ENCODE data around the gene NCK2. TPM values are rescaled to one million over a fixed set of nuclear protein-coding genes. Genes with fewer than 3 reads are reported as not detected.

The NCK2 gene
- total RNA-seq, 4 donors from 2014 or later = 59.8 to 130 (median 96.2) TPM

- H3K27ac ChIP-seq (replicated peaks in 1 of 4) = peak overlapping the region in 3 of 4 donors; percentile 0 to 71 (median 60)
- H3K4me3 ChIP-seq = no peak overlapping the region
- WGBS = 46% methylated on average over 6 of the region's 6 CpGs
- no peaks in the 10 kb centered on the region for H3K36me3 ChIP-seq
- no peaks in the 10 kb centered on the region for H3K27me3 ChIP-seq
- H3K4me1 ChIP-seq = peaks cover 30 to 71% (median 47%) of the 10 kb centered on the region in 4 donors
- TF ChIP-seq POLR2A (IDR thresholded peaks at IDR 0.05; ENCODE audit: low read depth) (no peak), CTCF (IDR thresholded peaks at IDR 0.05) (no peak), EP300 (IDR thresholded peaks at IDR 0.05) (no peak), POLR2AphosphoS5 (IDR thresholded peaks at IDR 0.05) (no peak)
- DNase-seq (ENCODE audit: extremely low spot score) = no peak
- H3K9me3 ChIP-seq = no peaks in the 10 kb centered on the region
- intact Hi-C loops (cut with DNase I) = no loop called here
Observed at GRCh38 chr2:105868060-105868459, 123.3 kb downstream of the NCK2 start.

GRCh38 chr2:105869341-105869740 lies 124.6 kb downstream of the NCK2 start:
- intact Hi-C loops (cut with DNase I) = no loop called here
- Histone ChIP-seq H3K9me3 (no peaks in the 10 kb centered on the region), H3K27me3 (no peaks in the 10 kb centered on the region), H3K4me3 (no peak overlapping the region), H3K27ac (replicated peaks in 1 of 4) (no peak overlapping the region), H3K36me3 (no peaks in the 10 kb centered on the region), H3K4me1 (peaks cover 30 to 69% (median 51%) of the 10 kb centered on the region in 4 donors)
- TF ChIP-seq POLR2A (IDR thresholded peaks at IDR 0.05; ENCODE audit: low read depth) (no peak), POLR2AphosphoS5 (IDR thresholded peaks at IDR 0.05) (no peak), CTCF (IDR thresholded peaks at IDR 0.05) (no peak), EP300 (IDR thresholded peaks at IDR 0.05) (no peak)
- WGBS = 91% methylated on average over 13 of the region's 13 CpGs
- DNase-seq (ENCODE audit: extremely low spot score) = no peak

- H3K4me1 ChIP-seq = peaks cover 26 to 62% (median 50%) of the 10 kb centered on the region in 4 donors
- no peaks in the 10 kb centered on the region for H3K9me3 ChIP-seq
- H3K27me3 ChIP-seq = no peaks in the 10 kb centered on the region
- no peak overlapping the region for H3K27ac ChIP-seq (replicated peaks in 1 of 4)
- TF ChIP-seq CTCF (IDR thresholded peaks at IDR 0.05) (no peak), POLR2A (IDR thresholded peaks at IDR 0.05; ENCODE audit: low read depth) (no peak), EP300 (IDR thresholded peaks at IDR 0.05) (no peak), POLR2AphosphoS5 (IDR thresholded peaks at IDR 0.05) (no peak)
- no peak for DNase-seq (ENCODE audit: extremely low spot score)
- intact Hi-C loops (cut with DNase I) = no loop called here
- WGBS = 100% methylated on average over 2 of the region's 4 CpGs
- no peaks in the 10 kb centered on the region for H3K36me3 ChIP-seq
- H3K4me3 ChIP-seq = no peak overlapping the region
Observed at GRCh38 chr2:105870062-105870461, 125.3 kb downstream of the NCK2 start.

GRCh38 chr2:105870858-105871257 lies 126.1 kb downstream of the NCK2 start:
- no peaks in the 10 kb centered on the region for H3K36me3 ChIP-seq
- intact Hi-C loops (cut with DNase I) = no loop called here
- 92% methylated on average over 11 of the region's 11 CpGs for WGBS
- H3K4me1 ChIP-seq = peaks cover 22 to 54% (median 47%) of the 10 kb centered on the region in 4 donors
- DNase-seq (ENCODE audit: extremely low spot score) = no peak
- H3K27me3 ChIP-seq = no peaks in the 10 kb centered on the region
- H3K9me3 ChIP-seq = no peaks in the 10 kb centered on the region
- H3K27ac ChIP-seq (replicated peaks in 1 of 4) = no peak overlapping the region
- TF ChIP-seq POLR2AphosphoS5 (IDR thresholded peaks at IDR 0.05) = no peak
- no peak for TF ChIP-seq POLR2A (IDR thresholded peaks at IDR 0.05; ENCODE audit: low read depth)
- no peak for TF ChIP-seq EP300 (IDR thresholded peaks at IDR 0.05)
- no peak for TF ChIP-seq CTCF (IDR thresholded peaks at IDR 0.05)
- no peak overlapping the region for H3K4me3 ChIP-seq

- Histone ChIP-seq H3K4me1 (peaks cover 13 to 44% (median 33%) of the 10 kb centered on the region in 4 donors), H3K27me3 (no peaks in the 10 kb centered on the region), H3K9me3 (no peaks in the 10 kb centered on the region), H3K27ac (replicated peaks in 1 of 4) (no peak overlapping the region), H3K4me3 (no peak overlapping the region), H3K36me3 (no peaks in the 10 kb centered on the region)
- TF ChIP-seq POLR2A (IDR thresholded peaks at IDR 0.05; ENCODE audit: low read depth) (no peak), POLR2AphosphoS5 (IDR thresholded peaks at IDR 0.05) (no peak), EP300 (IDR thresholded peaks at IDR 0.05) (no peak), CTCF (IDR thresholded peaks at IDR 0.05) (no peak)
- no peak for DNase-seq (ENCODE audit: extremely low spot score)
- WGBS = 85% methylated on average over 14 of the region's 14 CpGs
- intact Hi-C loops (cut with DNase I) = no loop called here
Observed at GRCh38 chr2:105872142-105872728, 127.5 kb downstream of the NCK2 start.
